NCI-H1092 treated with DMSO at 0.1 percent for 48 hours (cell line): ENCODE measurements around the gene PNLDC1.
A peak's percentile ranks its signal among the peaks of the same experiment; 100 is the strongest.
"Not testable (repeated sequence)": the region's sequence is repeated elsewhere in the genome, so short reads cannot be mapped to it uniquely, and the experiment has no call there.

Experiments
- DNase-seq: peaks from one replicate; lab custom pipeline; 2025; lab: John Stamatoyannopoulos, UW

The PNLDC1 gene

DNA sequence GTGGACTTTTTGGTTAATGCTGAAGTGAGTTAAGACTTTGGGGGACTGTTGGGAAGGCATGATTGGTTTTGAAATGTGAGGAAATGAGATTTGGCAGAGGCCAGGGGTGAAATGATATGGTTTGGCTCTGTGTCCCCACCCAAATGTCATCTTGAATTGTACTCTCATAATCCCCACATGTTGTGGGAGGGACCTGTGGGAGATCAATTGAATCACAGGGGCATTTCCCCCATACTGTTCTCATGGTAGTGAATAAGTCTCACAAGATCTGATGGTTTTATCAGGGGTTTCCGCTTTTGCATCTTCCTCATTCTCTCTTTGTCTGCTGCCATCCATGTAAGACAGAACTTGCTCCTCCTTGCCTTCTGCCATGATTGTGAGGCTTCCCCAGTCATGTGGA is 49.8 kb downstream of the PNLDC1 start:
- DNase-seq = not testable (repeated sequence)

DNA sequence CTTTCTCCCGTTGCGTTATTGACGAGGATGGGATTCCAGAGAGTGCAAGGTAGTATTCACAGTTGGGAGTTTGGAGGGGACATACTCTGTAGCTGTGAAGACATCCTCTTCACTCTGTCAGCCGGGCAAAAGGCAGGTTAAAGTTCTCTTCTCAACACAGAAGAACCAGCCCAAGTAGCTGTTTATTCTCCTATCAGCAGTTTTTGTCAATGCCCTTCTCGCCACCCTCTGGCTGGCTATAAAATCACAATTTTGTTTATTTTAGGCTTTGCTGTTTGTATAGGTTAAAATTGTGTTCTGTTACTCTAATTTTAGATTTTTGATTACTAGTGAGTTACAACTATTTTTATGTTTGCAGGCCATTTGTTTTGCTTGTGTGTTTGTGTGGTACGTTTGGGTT is 52.8 kb downstream of the PNLDC1 start:
- DNase-seq = peak; percentile 40

DNA sequence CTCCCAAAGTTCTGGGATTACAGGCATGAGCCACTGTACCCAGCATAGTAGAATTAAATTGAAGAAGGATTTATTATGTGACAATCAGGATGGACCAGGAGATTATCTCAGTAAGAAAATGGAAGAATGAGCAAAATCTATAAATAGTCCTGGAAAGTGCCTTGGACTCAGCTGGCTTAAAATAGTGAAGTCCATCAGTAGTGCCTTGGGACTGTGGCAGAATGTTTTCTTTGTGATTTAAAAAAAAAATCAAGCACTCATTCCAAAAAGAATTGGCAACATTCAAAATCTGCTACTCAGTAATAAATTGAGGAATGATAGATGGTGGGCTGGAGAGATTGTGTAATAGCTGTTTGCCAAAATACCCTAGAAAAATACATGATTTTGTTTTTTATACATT is 53.7 kb downstream of the PNLDC1 start:
- DNase-seq = no peak

DNA sequence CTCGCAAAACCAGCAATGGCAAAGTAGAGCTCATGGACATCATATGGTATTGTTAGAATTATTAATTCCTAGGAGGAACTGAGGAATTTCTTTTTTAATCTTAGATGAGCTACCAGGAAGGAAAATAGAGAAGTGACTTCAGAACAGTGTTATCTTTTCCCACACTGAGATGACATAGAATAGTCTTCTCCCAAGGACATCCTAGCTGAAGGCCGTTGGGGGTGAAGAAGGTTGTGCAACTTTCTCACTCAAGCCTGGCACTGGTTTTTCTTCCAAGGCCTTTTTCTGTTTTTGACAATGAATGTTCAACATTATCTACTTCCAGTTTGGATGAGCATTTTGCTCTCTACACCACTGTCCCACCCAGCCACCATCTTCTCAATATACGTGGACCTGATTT is 54.9 kb downstream of the PNLDC1 start:
- DNase-seq = no peak

DNA sequence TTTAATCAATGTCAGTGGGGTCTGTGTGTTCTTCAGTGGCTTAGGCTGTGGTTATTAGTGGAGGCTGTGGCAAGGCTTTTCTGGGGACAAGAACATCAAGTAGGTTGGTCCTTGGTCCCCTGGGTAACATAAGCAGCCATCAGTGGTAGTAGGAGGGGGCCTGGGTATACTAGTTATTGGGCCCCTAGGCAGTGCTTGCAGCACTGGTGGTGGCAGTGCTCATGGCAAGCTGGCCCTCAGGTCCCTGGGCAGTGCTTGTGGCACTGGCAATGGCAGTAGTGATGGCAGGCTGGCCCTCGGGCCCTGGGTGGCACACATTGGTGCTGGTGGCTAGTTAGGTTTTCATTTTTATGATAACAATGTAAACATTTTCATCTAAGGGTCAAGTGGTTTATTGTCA is 58.2 kb downstream of the PNLDC1 start:
- no peak for DNase-seq

DNA sequence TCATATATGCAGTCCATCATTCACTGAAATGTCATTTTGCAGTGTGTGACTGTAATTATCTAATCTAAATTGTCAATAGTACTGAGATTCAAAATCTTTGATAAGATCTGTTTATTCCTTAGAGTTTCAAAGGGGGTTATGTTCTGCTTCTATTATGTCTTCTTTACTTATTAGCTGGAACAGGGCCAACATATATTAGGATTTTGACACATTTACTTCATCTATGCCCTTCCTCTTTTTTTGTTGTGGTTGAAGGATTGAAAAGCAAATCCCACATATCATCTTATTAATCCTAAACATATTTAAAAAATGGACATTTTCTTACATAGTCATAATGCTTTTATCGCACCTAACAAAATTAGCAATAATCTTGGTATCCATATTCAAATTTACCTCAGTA is 60.4 kb downstream of the PNLDC1 start:
- no peak for DNase-seq

DNA sequence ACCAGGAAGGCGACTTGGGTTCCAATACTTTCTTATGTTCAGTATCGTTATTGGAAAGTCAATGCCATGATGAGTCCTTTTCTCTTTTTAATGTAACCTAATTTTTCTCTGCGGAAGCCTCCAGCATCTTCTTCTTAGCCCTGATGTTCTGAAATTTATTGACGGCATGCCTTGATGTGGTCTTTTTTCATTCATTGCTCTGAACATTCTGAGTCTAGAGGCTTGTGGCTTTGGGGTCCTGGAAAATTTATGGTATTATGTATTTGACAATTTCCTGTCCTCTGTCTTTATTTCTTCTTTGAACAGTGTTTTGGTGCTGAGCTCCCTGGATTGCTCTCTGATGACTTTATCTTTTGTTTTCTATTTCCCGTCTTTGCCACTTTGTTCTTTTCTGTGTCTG is 62.0 kb downstream of the PNLDC1 start:
- no peak for DNase-seq

DNA sequence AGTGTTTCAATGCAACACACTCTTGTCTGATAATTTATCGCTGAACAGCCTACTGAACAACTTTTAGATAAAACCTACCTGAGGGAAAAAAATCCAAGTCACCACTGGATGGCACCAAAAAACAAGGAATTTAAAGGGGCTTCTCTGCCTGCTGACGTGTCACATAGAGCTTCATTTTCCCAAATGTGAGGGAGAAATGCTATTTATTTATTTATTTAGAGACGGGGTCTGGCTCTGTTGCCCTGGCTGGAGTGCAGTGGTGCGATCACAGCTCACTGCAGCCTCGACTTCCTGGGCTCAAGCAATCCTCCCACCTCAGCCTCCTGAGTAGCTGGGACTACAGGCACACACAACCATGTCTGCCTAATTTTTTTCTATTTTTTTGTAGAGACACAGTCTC is 63.3 kb downstream of the PNLDC1 start:
- DNase-seq = peak; percentile 78

DNA sequence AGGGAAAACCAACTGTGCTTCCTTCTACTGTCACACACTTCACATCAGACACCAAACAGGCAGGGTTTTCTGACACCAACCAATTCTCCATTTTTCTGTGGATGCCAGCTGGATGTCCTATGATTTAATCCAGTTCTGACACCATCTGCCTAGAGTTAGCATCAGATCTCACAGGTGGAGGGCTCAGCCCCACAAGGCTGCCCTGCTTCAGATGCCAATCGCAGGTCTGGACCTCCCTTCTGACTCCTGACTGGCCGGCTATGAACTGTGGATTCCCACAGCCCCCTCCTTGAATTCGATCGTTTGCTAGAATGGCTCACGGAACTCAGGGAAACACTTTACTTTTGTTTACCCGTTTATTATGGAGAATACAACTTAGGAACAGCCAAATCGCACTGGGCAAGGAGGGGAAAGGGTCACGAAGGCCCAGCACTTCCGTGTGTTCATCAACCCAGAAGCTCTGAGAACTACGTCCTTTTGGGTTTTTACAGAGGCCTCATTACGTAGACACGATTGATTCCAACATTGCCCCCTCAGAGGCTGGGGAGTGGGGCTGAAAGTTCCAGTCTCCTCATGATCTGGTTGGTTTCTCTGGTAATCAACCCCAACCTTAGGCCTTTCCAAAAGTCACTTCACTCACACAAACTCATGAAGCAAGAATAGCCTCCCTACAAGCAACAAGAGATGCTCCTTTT is 65.3 kb downstream of the PNLDC1 start:
- DNase-seq = no peak

DNA sequence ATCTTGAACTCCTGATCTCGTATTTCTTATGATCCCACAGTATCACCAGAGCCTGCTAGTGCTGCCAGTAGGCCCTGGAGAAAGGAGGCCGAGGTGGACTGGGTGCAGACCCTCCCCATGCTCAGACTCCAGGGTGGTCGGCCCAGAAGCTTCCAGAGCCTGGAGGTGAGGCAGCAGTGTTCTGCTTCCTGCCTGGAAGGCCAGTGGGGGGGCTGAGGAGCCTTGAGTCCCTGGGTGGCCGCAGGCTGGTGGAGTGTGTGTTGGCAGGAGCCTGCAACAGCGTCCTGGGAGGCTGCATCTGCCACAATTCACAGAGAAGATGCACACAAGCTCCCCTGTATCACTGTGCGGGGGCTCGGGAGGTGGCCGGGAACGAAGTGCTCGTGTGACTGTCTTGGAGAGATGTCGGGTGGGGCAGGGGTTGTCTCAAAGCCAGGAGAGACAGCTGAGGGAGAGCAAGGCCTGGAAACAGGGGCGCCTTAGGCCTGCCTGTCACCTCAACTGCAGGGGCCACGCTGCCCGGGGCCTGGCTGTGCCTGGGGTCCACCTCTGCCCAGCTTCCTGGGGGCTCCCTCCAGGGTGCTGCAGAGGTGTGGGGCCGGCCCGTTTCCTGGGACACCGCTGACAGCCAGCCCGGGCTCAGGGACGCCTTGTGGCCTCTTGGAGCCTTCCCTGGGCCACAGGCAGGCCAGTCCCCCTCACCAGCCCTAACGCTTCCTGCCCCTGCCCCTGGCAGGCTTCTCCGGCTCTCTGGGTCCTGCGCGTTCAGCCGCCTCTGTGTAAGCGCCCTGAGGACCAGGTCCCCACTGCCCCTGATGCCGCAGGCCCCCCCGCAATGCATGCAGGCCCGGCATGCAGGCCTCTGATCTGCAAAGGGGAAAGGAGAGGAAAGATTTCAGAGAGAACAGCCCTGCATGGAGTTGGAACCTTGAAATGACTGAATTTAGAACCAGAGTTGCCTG is 66.5 kb downstream of the PNLDC1 start:
- DNase-seq = no peak
